CD4-positive, alpha-beta T cell treated with Interleukin-17A for 1 hour (primary cell): ENCODE data around the gene SPATS2L.
A peak's percentile ranks its signal among the peaks of the same experiment; 100 is the strongest.

Experiments used
- DNase-seq: peaks from one replicate; pipeline ENCODE4 v3.0.0-alpha.2; 2020

The SPATS2L gene

GRCh38 chr2:200353120-200353519, 46.6 kb downstream of the SPATS2L start:
- no peak for DNase-seq

- no peak for DNase-seq
These were observed 47.4 kb downstream of the SPATS2L start for GRCh38 chr2:200353874-200354273.

- DNase-seq, result no peak
These were observed 48.6 kb downstream of the SPATS2L start for GRCh38 chr2:200354833-200355751.

GRCh38 chr2:200356321-200356720, 49.8 kb downstream of the SPATS2L start:
- DNase-seq, result no peak

- no peak for DNase-seq
These were observed 50.4 kb downstream of the SPATS2L start for GRCh38 chr2:200356857-200357384.

GRCh38 chr2:200357845-200358244, 51.4 kb downstream of the SPATS2L start:
- no peak for DNase-seq

- DNase-seq, result no peak
These were observed 53.1 kb downstream of the SPATS2L start for GRCh38 chr2:200359552-200359951.

GRCh38 chr2:200360364-200360763, 53.9 kb downstream of the SPATS2L start:
- DNase-seq, result no peak

GRCh38 chr2:200362202-200362917, 55.9 kb downstream of the SPATS2L start:
- no peak for DNase-seq

GRCh38 chr2:200363279-200363678, 56.8 kb downstream of the SPATS2L start:
- no peak for DNase-seq

GRCh38 chr2:200364142-200364541, 57.6 kb downstream of the SPATS2L start:
- DNase-seq, result no peak

- DNase-seq, result no peak
These were observed 58.1 kb downstream of the SPATS2L start for GRCh38 chr2:200364620-200365019.

- DNase-seq, result no peak
These were observed 58.7 kb downstream of the SPATS2L start for GRCh38 chr2:200365209-200365608.

GRCh38 chr2:200367155-200367554, 60.7 kb downstream of the SPATS2L start:
- no peak for DNase-seq

- DNase-seq, result no peak
These were observed 63.4 kb downstream of the SPATS2L start for GRCh38 chr2:200369886-200370285.

- peak; percentile 10 for DNase-seq
These were observed 66.7 kb downstream of the SPATS2L start for GRCh38 chr2:200373231-200373630.

- DNase-seq, result peak; percentile 65
These were observed 67.5 kb downstream of the SPATS2L start for GRCh38 chr2:200373973-200374416.

- DNase-seq, result peak; percentile 36
These were observed 70.2 kb downstream of the SPATS2L start for GRCh38 chr2:200376513-200377354.

- DNase-seq, result no peak
These were observed 71.2 kb downstream of the SPATS2L start for GRCh38 chr2:200377355-200378336.

- DNase-seq, result no peak
These were observed 72.3 kb downstream of the SPATS2L start for GRCh38 chr2:200378652-200379290.
